NCI-H2196 (cell line): ENCODE measurements around the gene PSENEN.

Source experiments
- DNase-seq: peaks from one replicate; lab custom pipeline; 2025; ENCODE audit not compliant: unreplicated experiment; lab: John Stamatoyannopoulos, UW

Gene PSENEN

GRCh38 chr19:35750167-35750566 is 4.7 kb downstream of the PSENEN start:
- no peak for DNase-seq

GRCh38 chr19:35751839-35752745 is 6.6 kb downstream of the PSENEN start:
- DNase-seq: no peak

GRCh38 chr19:35752746-35753350 is 7.4 kb downstream of the PSENEN start:
- no peak for DNase-seq

- no peak for DNase-seq
Observed at GRCh38 chr19:35753634-35754369, 8.4 kb downstream of the PSENEN start.

GRCh38 chr19:35754370-35755130 is 9.1 kb downstream of the PSENEN start:
- DNase-seq: no peak

- no peak for DNase-seq
Observed at GRCh38 chr19:35755131-35755549, 9.7 kb downstream of the PSENEN start.

- DNase-seq: no peak
Observed at GRCh38 chr19:35755550-35756376, 10.3 kb downstream of the PSENEN start.

- no peak for DNase-seq
Observed at GRCh38 chr19:35756377-35757230, 11.2 kb downstream of the PSENEN start, which contains the start of gene HSPB6. Gene HSPB6, minus strand, starts transcription at chr19:35757029. Its CDS starts 21 bp downstream, at chr19:35757008.

GRCh38 chr19:35757231-35757748 is 11.8 kb downstream of the PSENEN start:
- peak; percentile 69 for DNase-seq

GRCh38 chr19:35757749-35758608 is 12.5 kb downstream of the PSENEN start, which contains the start of gene PROSER3:
Gene PROSER3, plus strand, starts transcription at chr19:35758176. Its CDS starts 40 bp downstream, at chr19:35758216.
- peak; percentile 98 for DNase-seq

- no peak for DNase-seq
Observed at GRCh38 chr19:35759697-35760096, 14.2 kb downstream of the PSENEN start.

GRCh38 chr19:35760711-35761349 is 15.4 kb downstream of the PSENEN start:
- no peak for DNase-seq

- no peak for DNase-seq
Observed at GRCh38 chr19:35764432-35765315, 19.2 kb downstream of the PSENEN start.

GRCh38 chr19:35766571-35767104 is 21.2 kb downstream of the PSENEN start:
- no peak for DNase-seq

- no peak for DNase-seq
Observed at GRCh38 chr19:35767288-35768081, 22.0 kb downstream of the PSENEN start.
